Heart right ventricle (tissue), 16 donors: ENCODE measurements around the gene ZFHX3. TPM values are rescaled to one million over a fixed set of nuclear protein-coding genes. Genes with fewer than 3 reads are reported as not detected.
A peak's percentile ranks its signal among the peaks of the same experiment; 100 is the strongest.

Experiments
- ATAC-seq, 8 donors: fragments of 200-7000 bp; cut with Tn5 transposase; one replicate each; pipeline ENCODE4 v1.9.1; 2020; ENCODE audit warnings: mild to moderate bottlenecking in 8 of 8, moderate library complexity in 8 of 8, moderate number of reproducible peaks in 1 of 8
- DNase-seq, 2 donors: peaks; one replicate each; pipeline ENCODE4 v3.0.0-alpha.2; 2020
- H3K27ac ChIP-seq, 10 donors: fragments of 200-600 bp; sonication (generic) in 2 of 10; one replicate each; pipeline versions ENCODE4 v1.5.0 to v1.8.0; 2020 to 2022; ENCODE audit warnings: mild to moderate bottlenecking in 3 of 10
- H3K27me3 ChIP-seq, 7 donors: fragments of 200-600 bp; one replicate each; pipeline ENCODE4 v1.8.0; 2021 to 2022; ENCODE audit warnings: mild to moderate bottlenecking in 2 of 7
- H3K36me3 ChIP-seq, 9 donors: fragments of 200-600 bp; sonication (generic) in 1 of 9; one replicate each; pipeline versions ENCODE4 v1.5.0 to v1.8.0; 2020 to 2022; ENCODE audit warnings: mild to moderate bottlenecking in 2 of 9
- H3K4me1 ChIP-seq, 9 donors: fragments of 200-600 bp; sonication (generic) in 1 of 9; one replicate each; pipeline versions ENCODE4 v1.5.0 to v1.8.0; 2020 to 2022; ENCODE audit warnings: mild to moderate bottlenecking in 4 of 9
- H3K4me3 ChIP-seq, 10 donors: fragments of 200-600 bp; sonication (generic) in 2 of 10; one replicate each; pipeline versions ENCODE4 v1.5.0 to v1.8.0; 2020 to 2022; ENCODE audit warnings: mild to moderate bottlenecking in 7 of 10, moderate library complexity in 2 of 10
- H3K9me3 ChIP-seq, 11 donors: fragments of 200-600 bp in 10 of 11; sonication (generic) in 2 of 11; one replicate each; pipeline versions ENCODE4 v1.5.0 to v1.8.0; 2013 to 2022; ENCODE audit warnings: mild to moderate bottlenecking in 2 of 11, control low read depth in 1 of 11, moderate library complexity in 1 of 11
- CTCF ChIP-seq, 9 donors: fragments of 200-600 bp; sonication (generic) in 2 of 9; IDR thresholded peaks; one replicate each; pipeline versions ENCODE4 v1.5.0 to v1.8.0; 2021 to 2022; ENCODE audit warnings: antibody characterized with exemption in 9 of 9, mild to moderate bottlenecking in 5 of 9, moderate library complexity in 1 of 9
- WGBS, 2 donors: extraction: QIAGEN DNeasy Blood & Tissue Kit; methylation state at CpG; one replicate each; pipeline ENCODE4 v1.1.7; 2013; ENCODE audit warnings: inconsistent platforms in 1 of 2; 5-methylcytosine and 5-hydroxymethylcytosine counted together
- intact Hi-C, 10 donors: fragments of 100-400 bp; cut with DNase I; formaldehyde crosslinking; loops; one replicate each; pipeline versions ENCODE4 v1.11.1 to v1.14.2; 2022
- polyA plus RNA-seq, 2 donors: library from polyadenylated mRNA; stranded (reverse); fragments of 200-250 nt; gene quantifications; one replicate each; pipeline ENCODE4 v1.2.3, GENCODE V29; 2013
- total RNA-seq, 10 donors: library from RNA; stranded (reverse); fragmentation: NEBNext Ultra II Directional in 3 of 10; extraction: Animal tissue kit (Norgen Biotek cat#: 25700) in 3 of 10; gene quantifications; one replicate each; pipeline versions ENCODE4 v1.2.1 to v1.2.4, GENCODE V29; 2021 to 2023
- donor health status: Arrhythmogenic right ventricular cardiomyopathy.
- donor health status: ischemic (EF 13 %, LVEDD 7.1; RV severe dilation, severe dysfunction).
- donor health status: healthy with polysubstance abuse.
- donor health status: DM: no; HTN: yes; CAD: no.
- donor health status: DM: no; HTN: no; CAD: no.
- donor health status: ischemic (EF 25% LVEDD 6.9; RV normal size, moderate dysfunction).
- donor health status: ischemic (EF 25% LVEDD 5.7; RV mildly dilated, moderate dysfunction).
- donor health status: healthy.
- donor health status: DM: yes; HTN: yes; CAD: no.
- donor health status: Ischemic cardiomyopathy.
- donor health status: ischemic (EF 35%, LVEDD 5.7; RV mildly dilated, moderate dysfunction).
- donor health status: nonischemic (EF 11% LVEDD 7.7; RV severe dilation, severe dysfunction).
- donor health status: DM: yes; HTN: yes; CAD: no.
- donor health status: PGD.
- donor health status: ischemic (EF 29% LVEDD 5.4; RV normal size, mild dysfunction).
- donor health status: nonischemic (EF 23%, LVEDD 6.1; RV moderate dilation, normal function).

Gene ZFHX3
- total and polyA plus RNA-seq, 12 donors = 1.6 to 15.2 (median 10.4) TPM

GRCh38 chr16:73095142-73095820, 47.4 kb upstream of the ZFHX3 start:
- no peaks in the 10 kb centered on the region for H3K27me3 ChIP-seq
- peaks cover 0 to 25% (median 17%) of the 10 kb centered on the region in 9 donors for H3K4me1 ChIP-seq
- 92 to 93% methylated on average over 6 of the region's 6 CpGs for WGBS, 2 donors

GRCh38 chr16:73094371-73094770, 46.4 kb upstream of the ZFHX3 start:
- Histone ChIP-seq H3K4me3 (no peak overlapping the region), H3K4me1 (peaks cover 0 to 25% (median 17%) of the 10 kb centered on the region in 9 donors), H3K27me3 (no peaks in the 10 kb centered on the region), H3K36me3 (no peaks in the 10 kb centered on the region), H3K27ac (peak overlapping the region in 3 of 10 donors; percentile 43 to 54 (median 43)), H3K9me3 (no peaks in the 10 kb centered on the region)
- ATAC-seq = no peak
- intact Hi-C loops = no loop called here
- no peak for TF ChIP-seq CTCF (IDR thresholded peaks at IDR 0.05)
- 92 to 97% methylated on average over 6 of the region's 6 CpGs for WGBS, 2 donors
- no peak for DNase-seq

More at GRCh38 chr16:73095142-73095820, 47.4 kb upstream of the ZFHX3 start:
- Histone ChIP-seq H3K4me3 (no peak overlapping the region), H3K9me3 (no peaks in the 10 kb centered on the region), H3K36me3 (no peaks in the 10 kb centered on the region), H3K27ac (no peak overlapping the region)
- TF ChIP-seq CTCF (IDR thresholded peaks at IDR 0.05) = no peak
- no peak for DNase-seq
- ATAC-seq = no peak
- intact Hi-C loops = no loop called here

DNA sequence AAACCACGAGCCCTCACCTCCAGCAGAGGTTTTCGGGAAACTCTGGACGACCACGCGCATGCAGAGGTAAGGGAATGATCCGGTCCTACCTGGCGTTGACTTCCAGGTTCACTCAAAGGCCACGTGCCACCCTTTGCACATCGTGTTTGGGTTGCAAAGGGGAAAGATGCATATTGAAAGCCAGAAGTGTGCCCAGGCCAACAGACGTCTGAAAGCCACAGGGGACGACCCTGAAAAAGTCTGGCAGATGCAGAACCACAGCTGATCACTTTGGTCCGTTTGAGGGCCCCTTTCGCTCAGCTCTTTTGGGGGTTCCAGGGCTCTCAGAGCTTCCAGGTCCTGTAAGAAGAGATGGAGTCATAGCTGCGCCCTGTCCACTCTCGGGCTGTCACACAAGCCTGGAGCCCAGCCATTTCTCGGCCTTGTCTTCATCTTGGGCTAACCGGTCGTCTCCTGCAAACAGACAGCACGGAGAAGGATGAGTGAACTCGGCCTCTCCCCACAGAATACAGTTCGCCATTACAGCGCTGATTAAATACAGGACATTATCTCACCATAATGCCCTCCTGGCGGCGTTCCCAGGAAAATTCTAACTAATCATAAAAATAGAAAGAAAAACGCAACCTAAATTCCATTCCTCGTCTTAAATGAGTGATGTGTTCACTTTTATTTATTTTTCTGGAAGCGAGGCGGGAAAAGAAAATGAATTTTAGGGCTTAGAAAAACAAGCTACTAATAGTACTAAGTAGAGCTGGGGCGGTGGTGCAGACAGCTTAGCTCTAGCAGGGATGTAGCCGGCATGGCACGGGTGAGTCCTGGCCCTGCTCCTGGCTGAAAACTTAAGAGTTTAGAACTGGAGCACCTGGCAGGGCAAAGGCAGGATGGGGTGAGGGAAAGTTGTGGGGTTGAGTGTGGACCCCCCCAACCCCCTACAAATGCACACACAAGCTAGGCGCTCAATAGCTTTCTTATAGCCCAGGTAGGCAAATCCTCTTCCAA, 45.5 kb upstream of the ZFHX3 start:
- 58 to 65% methylated on average over 32 of the region's 32 CpGs for WGBS, 2 donors
- Histone ChIP-seq H3K4me1 (peaks cover 0 to 25% (median 17%) of the 10 kb centered on the region in 9 donors), H3K4me3 (peak overlapping the region in 1 of 10 donors; percentile 15), H3K27ac (peak overlapping the region in 7 of 10 donors; percentile 4 to 56 (median 43)), H3K27me3 (no peaks in the 10 kb centered on the region), H3K36me3 (no peaks in the 10 kb centered on the region), H3K9me3 (no peaks in the 10 kb centered on the region)
- TF ChIP-seq CTCF (IDR thresholded peaks at IDR 0.05) = no peak
- intact Hi-C loops = no loop called here
- DNase-seq (peak in 1 of 2 donors; percentile 56), ATAC-seq (peak in 6 of 8 donors; percentile 33 to 82 (median 64))

- peaks cover 0 to 25% (median 17%) of the 10 kb centered on the region in 9 donors for H3K4me1 ChIP-seq
- H3K27ac ChIP-seq = peak overlapping the region in 5 of 10 donors; percentile 6 to 56 (median 43)
- no peaks in the 10 kb centered on the region for H3K36me3 ChIP-seq
- no peak overlapping the region for H3K4me3 ChIP-seq
- ATAC-seq = peak in 1 of 8 donors; percentile 14
- H3K27me3 ChIP-seq = no peaks in the 10 kb centered on the region
- no peak for TF ChIP-seq CTCF (IDR thresholded peaks at IDR 0.05)
- intact Hi-C loops = no loop called here
- DNase-seq = no peak
- no peaks in the 10 kb centered on the region for H3K9me3 ChIP-seq
- 74% methylated on average over 16 of the region's 16 CpGs for WGBS, 2 donors
These were observed 44.4 kb upstream of the ZFHX3 start for GRCh38 chr16:73092236-73092781.
